Measurements from ENCODE around the gene MARCKSL1. TPM values are rescaled to one million over a fixed set of nuclear protein-coding genes. Genes with fewer than 3 reads are reported as not detected.

The MARCKSL1 gene
- total RNA-seq, 1 donor from 2014 or later: 36.8 TPM

- Histone ChIP-seq H3K4me1 (peaks cover 21% of the 10 kb centered on the region), H3K9me3 (no peaks in the 10 kb centered on the region), H3K4me3 (no peak overlapping the region), H3K36me3 (no peaks in the 10 kb centered on the region), H3K27ac (no peak overlapping the region), H3K27me3 (no peaks in the 10 kb centered on the region)
- no peak for DNase-seq (ENCODE audit: extremely low spot score in 2 of 2)
- intact Hi-C loops (cut with DNase I): no loop called here
- no peak for TF ChIP-seq CTCF (IDR thresholded peaks at IDR 0.05)
- TF ChIP-seq POLR2A (IDR thresholded peaks at IDR 0.05): no peak
These were observed 3.4 kb upstream of the MARCKSL1 start for GRCh38 chr1:32339363-32339978.

- Histone ChIP-seq H3K4me1 (peaks cover 25% of the 10 kb centered on the region), H3K4me3 (no peak overlapping the region)
- intact Hi-C loops (cut with DNase I): no loop called here
These were observed 2.7 kb upstream of the MARCKSL1 start for GRCh38 chr1:32338637-32339145.

DNA sequence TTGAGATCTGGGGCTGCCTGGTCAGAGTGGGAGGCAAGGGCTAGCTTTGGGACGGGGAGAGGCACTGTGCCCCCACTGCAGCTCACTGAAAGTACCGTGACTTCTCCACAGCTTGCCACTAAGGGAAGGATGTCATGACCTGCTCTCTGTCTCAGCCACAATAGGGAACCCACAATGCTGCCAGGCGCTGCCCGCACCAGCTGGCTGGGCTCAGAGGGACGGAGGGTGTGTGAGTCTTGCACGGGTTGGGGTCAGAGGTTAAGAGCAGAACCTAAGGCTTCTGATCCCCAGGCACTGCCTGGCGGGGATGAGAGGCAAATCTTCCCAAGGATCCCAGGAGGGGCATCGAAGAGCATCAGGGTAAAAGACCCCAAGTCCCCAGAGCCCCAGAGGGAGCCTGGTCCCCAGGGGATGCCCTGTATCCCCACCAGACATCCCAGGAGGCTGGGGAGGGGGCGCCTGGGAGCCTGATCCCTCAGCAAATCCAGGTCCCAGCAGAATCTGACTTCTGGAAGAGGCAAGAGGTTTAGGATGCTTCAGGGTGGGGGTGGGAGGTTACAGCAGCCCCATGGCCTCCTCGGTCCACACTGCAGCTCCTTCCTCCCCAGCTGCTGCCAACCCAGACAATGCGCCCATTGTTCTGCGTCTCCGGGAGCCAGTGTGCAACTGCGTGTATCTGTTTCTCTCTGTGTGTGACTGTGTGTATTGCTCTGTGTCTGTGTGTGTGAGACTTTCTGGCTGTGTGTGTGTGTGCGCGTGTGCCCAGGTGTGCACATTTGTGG lies 2.0 kb upstream of the MARCKSL1 start:
- no peak for DNase-seq (ENCODE audit: extremely low spot score in 2 of 2)
- Histone ChIP-seq H3K4me1 (peaks cover 25% of the 10 kb centered on the region), H3K36me3 (no peaks in the 10 kb centered on the region), H3K4me3 (no peak overlapping the region), H3K27me3 (no peaks in the 10 kb centered on the region), H3K27ac (no peak overlapping the region), H3K9me3 (no peaks in the 10 kb centered on the region)
- intact Hi-C loops (cut with DNase I): no loop called here
- no peak for TF ChIP-seq POLR2A (IDR thresholded peaks at IDR 0.05)
- TF ChIP-seq POLR2AphosphoS5 (IDR thresholded peaks at IDR 0.05; ENCODE audit: insufficient read depth in 1 of 2, low read depth in 1 of 2): no peak
- TF ChIP-seq CTCF (IDR thresholded peaks at IDR 0.05): no peak

More at GRCh38 chr1:32338637-32339145, 2.7 kb upstream of the MARCKSL1 start:
- TF ChIP-seq POLR2A (IDR thresholded peaks at IDR 0.05) (no peak), CTCF (IDR thresholded peaks at IDR 0.05) (no peak), POLR2AphosphoS5 (IDR thresholded peaks at IDR 0.05; ENCODE audit: insufficient read depth in 1 of 2, low read depth in 1 of 2) (no peak)
- Histone ChIP-seq H3K36me3 (no peaks in the 10 kb centered on the region), H3K27ac (no peak overlapping the region), H3K9me3 (no peaks in the 10 kb centered on the region), H3K27me3 (no peaks in the 10 kb centered on the region)
- no peak for DNase-seq (ENCODE audit: extremely low spot score in 2 of 2)

GRCh38 chr1:32336963-32337675 lies 1.1 kb upstream of the MARCKSL1 start:
- Histone ChIP-seq H3K36me3 (peaks cover 0 to 6% of the 10 kb centered on the region in 2 donors), H3K4me3 (no peak overlapping the region), H3K27ac (no peak overlapping the region), H3K4me1 (peaks cover 25% of the 10 kb centered on the region), H3K27me3 (no peaks in the 10 kb centered on the region), H3K9me3 (no peaks in the 10 kb centered on the region)
- no peak for TF ChIP-seq CTCF (IDR thresholded peaks at IDR 0.05)
- no peak for TF ChIP-seq POLR2A (IDR thresholded peaks at IDR 0.05)
- TF ChIP-seq POLR2AphosphoS5 (IDR thresholded peaks at IDR 0.05; ENCODE audit: insufficient read depth in 1 of 2, low read depth in 1 of 2): no peak
- DNase-seq (ENCODE audit: extremely low spot score in 2 of 2): no peak
- intact Hi-C loops (cut with DNase I): no loop called here
